ENCODE data around the gene NAB1. TPM values are rescaled to one million over a fixed set of nuclear protein-coding genes. Genes with fewer than 3 reads are reported as not detected.

The NAB1 gene
- total RNA-seq, 1 donor from 2014 or later: 38.6 TPM

DNA sequence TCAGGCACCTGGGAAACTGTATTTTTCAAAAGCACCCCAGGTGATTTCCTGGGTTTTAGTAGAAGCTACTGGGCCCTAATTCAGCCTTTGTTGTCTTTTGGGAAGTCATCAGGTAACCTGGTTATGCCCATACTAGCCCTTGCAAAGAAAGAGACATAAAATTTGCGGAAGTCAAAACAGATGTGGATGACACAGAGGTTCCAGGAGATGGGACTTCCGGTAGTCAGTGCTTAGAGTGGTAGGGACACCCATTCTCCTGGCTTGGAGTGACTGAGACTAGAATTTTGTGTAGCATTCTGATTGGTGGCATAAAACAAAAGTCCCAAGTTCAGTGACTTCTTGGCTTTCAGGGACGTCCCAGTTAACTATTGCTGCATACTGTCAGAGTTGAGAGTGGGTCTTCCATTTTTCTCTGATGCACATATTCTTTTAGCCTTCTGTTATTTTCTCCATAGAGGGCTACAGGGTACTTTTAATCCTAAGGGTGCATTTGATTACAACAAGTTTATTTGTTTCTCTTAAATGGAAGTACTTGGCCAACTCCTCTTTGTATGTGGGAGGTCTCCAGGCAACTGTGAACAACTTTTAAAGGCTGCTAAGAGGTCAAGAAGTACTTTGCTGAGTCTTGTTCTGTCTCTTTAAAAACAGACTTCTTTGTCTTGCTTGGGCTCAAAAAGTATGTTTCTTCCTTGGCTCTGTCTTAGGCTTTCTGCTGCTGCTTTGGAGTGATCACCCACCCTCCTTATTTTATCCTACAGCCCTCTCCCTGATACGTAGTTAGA lies 8.8 kb downstream of the NAB1 start:
- Histone ChIP-seq H3K4me1 (peaks cover 17% of the 10 kb centered on the region), H3K9me3 (no peaks in the 10 kb centered on the region), H3K36me3 (peaks cover 6% of the 10 kb centered on the region), H3K27ac (no peak overlapping the region), H3K27me3 (no peaks in the 10 kb centered on the region), H3K4me3 (no peak overlapping the region)
- intact Hi-C loops (cut with DNase I): no loop called here
- peak; percentile 50 for ATAC-seq
- TF ChIP-seq, protein P1, sequence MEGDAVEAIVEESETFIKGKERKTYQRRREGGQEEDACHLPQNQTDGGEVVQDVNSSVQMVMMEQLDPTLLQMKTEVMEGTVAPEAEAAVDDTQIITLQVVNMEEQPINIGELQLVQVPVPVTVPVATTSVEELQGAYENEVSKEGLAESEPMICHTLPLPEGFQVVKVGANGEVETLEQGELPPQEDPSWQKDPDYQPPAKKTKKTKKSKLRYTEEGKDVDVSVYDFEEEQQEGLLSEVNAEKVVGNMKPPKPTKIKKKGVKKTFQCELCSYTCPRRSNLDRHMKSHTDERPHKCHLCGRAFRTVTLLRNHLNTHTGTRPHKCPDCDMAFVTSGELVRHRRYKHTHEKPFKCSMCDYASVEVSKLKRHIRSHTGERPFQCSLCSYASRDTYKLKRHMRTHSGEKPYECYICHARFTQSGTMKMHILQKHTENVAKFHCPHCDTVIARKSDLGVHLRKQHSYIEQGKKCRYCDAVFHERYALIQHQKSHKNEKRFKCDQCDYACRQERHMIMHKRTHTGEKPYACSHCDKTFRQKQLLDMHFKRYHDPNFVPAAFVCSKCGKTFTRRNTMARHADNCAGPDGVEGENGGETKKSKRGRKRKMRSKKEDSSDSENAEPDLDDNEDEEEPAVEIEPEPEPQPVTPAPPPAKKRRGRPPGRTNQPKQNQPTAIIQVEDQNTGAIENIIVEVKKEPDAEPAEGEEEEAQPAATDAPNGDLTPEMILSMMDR (IDR thresholded peaks at IDR 0.05): no peak
- DNase-seq: no peak

DNA sequence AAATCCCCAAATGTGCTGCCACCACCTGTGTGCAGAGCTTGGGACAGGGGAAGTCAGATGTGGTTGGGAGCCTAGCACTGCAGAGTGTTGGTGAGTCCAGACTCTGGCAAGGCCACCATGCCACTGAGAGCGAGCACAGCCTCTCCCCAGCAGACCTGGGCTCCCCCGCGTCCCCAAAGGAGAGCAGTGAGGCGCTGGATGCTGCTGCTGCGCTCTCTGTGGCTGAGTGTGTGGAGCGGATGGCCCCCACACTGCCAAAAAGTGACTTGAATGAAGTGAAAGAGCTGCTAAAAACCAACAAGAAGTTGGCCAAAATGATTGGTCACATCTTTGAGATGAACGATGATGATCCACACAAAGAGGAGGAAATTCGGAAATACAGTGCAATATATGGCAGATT lies 10.7 kb downstream of the NAB1 start:
- DNase-seq (no peak), ATAC-seq (no peak)
- TF ChIP-seq, protein P1 (IDR thresholded peaks at IDR 0.05): no peak
- peaks cover 16% of the 10 kb centered on the region for H3K4me1 ChIP-seq
- H3K9me3 ChIP-seq: no peaks in the 10 kb centered on the region
- H3K27me3 ChIP-seq: no peaks in the 10 kb centered on the region
- intact Hi-C loops (cut with DNase I): no loop called here
- no peak overlapping the region for H3K27ac ChIP-seq
- no peak overlapping the region for H3K4me3 ChIP-seq
- H3K36me3 ChIP-seq: peaks cover 6% of the 10 kb centered on the region

DNA sequence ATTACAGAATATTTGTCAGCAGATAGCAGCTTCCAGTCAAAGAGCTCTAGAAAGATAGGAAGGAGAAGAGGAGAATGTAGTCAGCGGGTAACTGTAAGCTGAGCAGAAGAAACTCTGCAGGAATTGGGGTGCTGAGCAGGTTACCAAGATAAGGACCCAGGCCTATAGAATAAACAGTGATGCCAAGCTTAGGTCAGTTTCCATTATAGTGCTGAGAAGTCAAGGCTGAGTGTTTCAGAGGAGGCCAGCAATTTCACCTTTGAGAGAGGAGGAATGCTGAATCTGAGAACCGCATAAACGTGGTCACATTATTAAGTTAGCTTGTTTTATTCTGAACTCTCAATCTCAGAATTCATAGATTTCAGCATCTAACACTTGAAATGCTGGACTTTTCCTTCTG lies 13.9 kb downstream of the NAB1 start:
- DNase-seq: no peak

DNA sequence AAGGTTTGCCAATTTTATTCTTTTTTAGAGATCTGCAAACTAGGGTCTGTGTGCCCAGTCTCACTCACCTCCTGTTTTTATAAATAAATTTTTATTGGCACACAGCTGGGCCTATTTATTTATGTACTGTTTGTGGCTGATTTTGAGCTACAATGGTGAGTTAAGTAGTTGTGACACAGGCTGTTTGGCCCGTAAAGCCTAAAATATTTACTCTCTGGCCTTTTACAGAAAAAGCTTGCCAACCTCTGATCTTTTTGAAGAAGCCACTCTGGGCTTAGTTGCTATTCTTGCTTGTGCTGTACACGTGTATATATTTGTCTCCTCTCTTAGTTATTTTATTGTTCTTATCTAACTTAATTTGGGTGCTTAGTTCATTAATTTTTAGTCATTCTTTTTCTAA lies 14.5 kb downstream of the NAB1 start:
- Histone ChIP-seq H3K4me1 (peaks cover 5% of the 10 kb centered on the region), H3K36me3 (peaks cover 6% of the 10 kb centered on the region), H3K9me3 (no peaks in the 10 kb centered on the region), H3K27me3 (no peaks in the 10 kb centered on the region), H3K4me3 (no peak overlapping the region), H3K27ac (no peak overlapping the region)
- DNase-seq (no peak), ATAC-seq (no peak)
- intact Hi-C loops (cut with DNase I): no loop called here
- TF ChIP-seq, protein P1 (IDR thresholded peaks at IDR 0.05): no peak

More for the DNA sequence above, 13.9 kb downstream of the NAB1 start:
- ATAC-seq: no peak
- Histone ChIP-seq H3K27ac (no peak overlapping the region), H3K4me3 (no peak overlapping the region), H3K36me3 (peaks cover 6% of the 10 kb centered on the region), H3K4me1 (peaks cover 5% of the 10 kb centered on the region), H3K9me3 (no peaks in the 10 kb centered on the region), H3K27me3 (no peaks in the 10 kb centered on the region)
- intact Hi-C loops (cut with DNase I): no loop called here
- TF ChIP-seq, protein P1 (IDR thresholded peaks at IDR 0.05): no peak

DNA sequence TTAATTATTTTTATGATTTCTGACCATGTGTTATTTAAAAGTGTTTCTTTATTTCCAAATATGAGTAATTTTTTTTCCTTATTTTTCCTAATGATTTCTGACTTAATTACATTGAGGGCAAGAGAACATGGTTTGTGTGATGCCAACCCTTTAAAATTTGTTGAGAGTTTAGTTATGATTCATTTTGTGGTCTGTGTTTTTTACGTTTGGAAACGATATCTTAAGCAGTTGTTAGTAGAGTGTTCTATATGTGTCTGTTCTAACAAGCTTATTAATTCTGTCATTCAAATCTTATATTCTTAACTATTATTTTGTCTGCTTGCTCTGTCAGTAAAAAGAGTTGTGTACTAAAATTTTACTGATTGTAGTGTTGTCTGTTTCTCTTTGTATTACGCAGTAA lies 15.0 kb downstream of the NAB1 start:
- ATAC-seq (no peak), DNase-seq (no peak)
- Histone ChIP-seq H3K4me1 (peaks cover 5% of the 10 kb centered on the region), H3K36me3 (peaks cover 6% of the 10 kb centered on the region), H3K27me3 (no peaks in the 10 kb centered on the region), H3K27ac (no peak overlapping the region), H3K4me3 (no peak overlapping the region), H3K9me3 (no peaks in the 10 kb centered on the region)
- intact Hi-C loops (cut with DNase I): no loop called here
- TF ChIP-seq, protein P1 (IDR thresholded peaks at IDR 0.05): no peak

Measured in upper lobe of right lung (tissue), 1 donor.